CD8-positive, alpha-beta memory T cell (primary cell): ENCODE data around the gene FANCC. TPM values are rescaled to one million over a fixed set of nuclear protein-coding genes. Genes with fewer than 3 reads are reported as not detected.
A peak's percentile ranks its signal among the peaks of the same experiment; 100 is the strongest.

Source experiments
- CTCF ChIA-PET: fragments of 350-600 bp; sonication (Branson Sonifier 250); formaldehyde crosslinking; loops from one replicate; lab custom pipeline; 2021; ENCODE audit warnings: antibody characterized with exemption; lab: Charles Lee
- POLR2A ChIA-PET: fragments of 350-600 bp; sonication (Branson Sonifier 250); formaldehyde crosslinking; loops from one replicate; lab custom pipeline; 2021; ENCODE audit warnings: antibody characterized with exemption; lab: Charles Lee
- DNase-seq, 5 donors: peaks; one replicate each; pipeline versions ENCODE4 v3.0.0 to v3.0.0-alpha.2; 2020 to 2022; ENCODE audit warnings: mixed read lengths in 1 of 5
- H3K27ac ChIP-seq: one replicate; pipeline ENCODE4 v1.7.0; 2013; ENCODE audit warnings: low read depth, mild to moderate bottlenecking, low read length, moderate library complexity
- H3K27me3 ChIP-seq: 2 replicates; pipeline ENCODE4 v1.7.0; 2013; ENCODE audit warnings: low read length, mild to moderate bottlenecking; ENCODE audit not compliant: insufficient read depth, poor library complexity, severe bottlenecking
- H3K36me3 ChIP-seq: 2 replicates; pipeline ENCODE4 v1.7.0; 2013; ENCODE audit warnings: mild to moderate bottlenecking, low read length, moderate library complexity; ENCODE audit not compliant: insufficient read depth
- H3K4me1 ChIP-seq: 2 replicates; pipeline ENCODE4 v1.7.0; 2013; ENCODE audit warnings: mild to moderate bottlenecking, low read length, moderate library complexity; ENCODE audit not compliant: insufficient read depth
- H3K4me3 ChIP-seq: 2 replicates; pipeline ENCODE4 v1.7.0; 2013; ENCODE audit warnings: mild to moderate bottlenecking, low read length
- H3K9me3 ChIP-seq: 2 replicates; pipeline ENCODE4 v1.7.0; 2013; ENCODE audit warnings: mild to moderate bottlenecking, low read length
- H3K27ac Mint-ChIP-seq, 8 donors: one replicate each; pipeline ENCODE4 v1.8.0; 2020 to 2021; ENCODE audit warnings: mixed read lengths in 8 of 8, mild to moderate bottlenecking in 6 of 8, inconsistent platforms in 3 of 8, moderate library complexity in 3 of 8
- H3K27me3 Mint-ChIP-seq, 2 donors: one replicate each; pipeline ENCODE4 v1.8.0; 2020 to 2021; ENCODE audit warnings: mixed read lengths in 2 of 2, mild to moderate bottlenecking in 1 of 2, moderate library complexity in 1 of 2
- H3K36me3 Mint-ChIP-seq, 3 donors: one replicate each; pipeline ENCODE4 v1.8.0; 2020 to 2021; ENCODE audit warnings: mixed read lengths in 3 of 3, inconsistent platforms in 1 of 3, mild to moderate bottlenecking in 1 of 3
- H3K4me1 Mint-ChIP-seq, 3 donors: one replicate each; pipeline ENCODE4 v1.8.0; 2020 to 2021; ENCODE audit warnings: mixed read lengths in 3 of 3, inconsistent platforms in 1 of 3, mild to moderate bottlenecking in 1 of 3
- H3K4me3 Mint-ChIP-seq, 7 donors: one replicate each; pipeline ENCODE4 v1.8.0; 2020 to 2021; ENCODE audit warnings: mixed read lengths in 7 of 7, mild to moderate bottlenecking in 6 of 7, moderate library complexity in 4 of 7, inconsistent platforms in 2 of 7
- H3K9me3 Mint-ChIP-seq, 5 donors: one replicate each; pipeline ENCODE4 v1.8.0; 2020 to 2022; ENCODE audit warnings: mixed read lengths in 5 of 5, mild to moderate bottlenecking in 3 of 5, moderate library complexity in 2 of 5, inconsistent platforms in 1 of 5
- polyA plus RNA-seq: library from polyadenylated mRNA; unstranded; fragments of 300-500 nt; fragmentation: Illumina TruSeq; gene quantifications from one replicate; pipeline ENCODE4 v1.2.3, GENCODE V29; 2021
- total RNA-seq, 2 experiments: library from RNA; stranded (reverse); gene quantifications; one replicate each; pipeline ENCODE4 v1.2.3, GENCODE V29; 2021

The FANCC gene
- total and polyA plus RNA-seq, 3 experiments from 2014 or later = 2.7 to 18.5 (median 18.0) TPM

DNA sequence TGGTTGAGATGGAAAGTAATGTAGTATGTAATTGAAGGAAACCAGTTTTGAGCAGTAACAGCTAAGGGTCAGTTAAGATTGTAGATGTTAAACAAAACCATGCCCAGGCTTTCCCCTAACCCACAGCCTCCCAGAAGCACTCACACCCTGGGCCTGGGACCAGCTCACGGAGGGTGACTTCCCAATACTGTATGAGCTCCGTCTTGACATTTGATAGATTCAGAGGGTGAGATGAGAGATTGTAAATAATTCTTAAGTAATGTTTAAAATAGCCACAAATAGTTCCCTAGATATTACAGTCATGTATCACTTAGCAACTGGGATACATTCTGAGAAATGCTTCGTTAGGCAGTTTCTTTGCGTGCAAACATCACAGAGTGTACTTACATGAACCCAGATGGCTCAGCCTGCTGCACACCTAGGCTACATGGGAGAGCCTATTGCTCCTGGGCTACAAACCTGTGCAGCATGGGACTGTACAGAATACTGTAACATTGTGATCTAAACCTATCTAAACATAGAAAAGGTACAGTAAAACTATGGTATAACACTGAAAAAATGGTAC lies 140.7 kb downstream of the FANCC start:
- no peaks in the 10 kb centered on the region for H3K4me1 ChIP-seq
- POLR2A ChIA-PET = no interaction called here
- H3K36me3 Mint-ChIP-seq = no peaks in the 10 kb centered on the region
- no peak overlapping the region for H3K27ac ChIP-seq
- no peaks in the 10 kb centered on the region for H3K27me3 Mint-ChIP-seq
- no peak for DNase-seq
- no peaks in the 10 kb centered on the region for H3K4me1 Mint-ChIP-seq
- H3K9me3 ChIP-seq = no peaks in the 10 kb centered on the region
- no peaks in the 10 kb centered on the region for H3K36me3 ChIP-seq
- no peak overlapping the region for H3K4me3 ChIP-seq
- CTCF ChIA-PET = interaction anchor here (1.6 to 2.2 kb wide), 2 partner anchors 9 to 495 kb away, joined by 6 to 10 read pairs; no protein-coding TSS in a partner anchor
- no peak overlapping the region for H3K4me3 Mint-ChIP-seq
- H3K27me3 ChIP-seq = no peaks in the 10 kb centered on the region
- no peak overlapping the region for H3K27ac Mint-ChIP-seq
- no peaks in the 10 kb centered on the region for H3K9me3 Mint-ChIP-seq

DNA sequence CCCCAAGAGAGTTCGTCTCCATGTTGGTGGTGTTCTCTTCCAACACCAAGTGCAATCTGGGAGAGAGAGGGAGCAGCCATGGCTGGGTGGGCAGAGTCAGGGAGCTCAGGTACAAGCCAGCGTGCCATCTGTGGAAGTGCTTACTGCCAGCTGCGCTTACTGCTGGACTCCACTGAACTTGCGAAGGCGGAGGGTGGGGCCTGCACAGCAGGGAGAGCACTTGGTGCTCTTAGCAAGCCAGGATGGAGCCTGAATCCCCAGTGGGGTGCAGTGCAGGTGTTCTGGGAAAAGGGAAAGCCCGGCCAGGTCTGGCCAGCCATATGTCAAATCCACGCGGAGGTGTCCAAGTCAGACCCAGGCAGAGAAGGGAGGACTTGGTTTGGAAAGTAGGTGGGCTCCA lies 142.0 kb downstream of the FANCC start:
- CTCF ChIA-PET = no interaction called here
- H3K4me1 Mint-ChIP-seq = peaks cover 2 to 4% (median 4%) of the 10 kb centered on the region in 3 donors

DNA sequence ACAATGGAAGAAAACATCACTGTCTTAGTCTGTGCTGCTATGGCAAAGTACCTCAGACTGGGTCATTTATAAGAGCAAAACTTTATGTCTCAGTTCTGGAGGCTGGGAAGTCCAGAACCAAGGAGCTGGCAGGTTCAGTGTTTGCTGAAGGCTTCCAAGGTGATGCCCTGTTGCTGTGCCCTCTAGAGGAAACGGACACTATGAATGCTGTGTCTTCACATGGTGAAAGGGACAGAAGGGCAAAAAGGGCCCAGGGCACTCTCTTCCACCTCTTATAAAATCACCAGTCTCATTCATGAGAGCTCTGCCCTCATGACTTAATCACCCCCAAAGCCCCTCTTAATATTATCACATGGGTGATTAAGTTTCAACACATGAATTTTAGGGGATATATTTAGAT lies 143.5 kb downstream of the FANCC start:
- Histone ChIP-seq H3K4me1 (no peaks in the 10 kb centered on the region), H3K27me3 (no peaks in the 10 kb centered on the region), H3K27ac (no peak overlapping the region), H3K36me3 (no peaks in the 10 kb centered on the region), H3K4me3 (no peak overlapping the region), H3K9me3 (no peaks in the 10 kb centered on the region)
- CTCF ChIA-PET = no interaction called here
- H3K36me3 Mint-ChIP-seq = peaks cover 0 to 2% (median 0%) of the 10 kb centered on the region in 3 donors
- no peaks in the 10 kb centered on the region for H3K27me3 Mint-ChIP-seq
- DNase-seq = no peak
- POLR2A ChIA-PET = no interaction called here
- no peak overlapping the region for H3K4me3 Mint-ChIP-seq
- peaks cover 2 to 4% (median 4%) of the 10 kb centered on the region in 3 donors for H3K4me1 Mint-ChIP-seq
- no peaks in the 10 kb centered on the region for H3K9me3 Mint-ChIP-seq
- H3K27ac Mint-ChIP-seq = no peak overlapping the region

More for the DNA sequence above, 142.0 kb downstream of the FANCC start:
- H3K27ac ChIP-seq = no peak overlapping the region
- H3K9me3 Mint-ChIP-seq = no peaks in the 10 kb centered on the region
- H3K4me1 ChIP-seq = no peaks in the 10 kb centered on the region
- H3K4me3 Mint-ChIP-seq = no peak overlapping the region
- no peaks in the 10 kb centered on the region for H3K9me3 ChIP-seq
- no peak overlapping the region for H3K27ac Mint-ChIP-seq
- DNase-seq = no peak
- H3K27me3 Mint-ChIP-seq = no peaks in the 10 kb centered on the region
- H3K36me3 Mint-ChIP-seq = no peaks in the 10 kb centered on the region
- H3K4me3 ChIP-seq = no peak overlapping the region
- no peaks in the 10 kb centered on the region for H3K36me3 ChIP-seq
- H3K27me3 ChIP-seq = no peaks in the 10 kb centered on the region
- POLR2A ChIA-PET = no interaction called here

DNA sequence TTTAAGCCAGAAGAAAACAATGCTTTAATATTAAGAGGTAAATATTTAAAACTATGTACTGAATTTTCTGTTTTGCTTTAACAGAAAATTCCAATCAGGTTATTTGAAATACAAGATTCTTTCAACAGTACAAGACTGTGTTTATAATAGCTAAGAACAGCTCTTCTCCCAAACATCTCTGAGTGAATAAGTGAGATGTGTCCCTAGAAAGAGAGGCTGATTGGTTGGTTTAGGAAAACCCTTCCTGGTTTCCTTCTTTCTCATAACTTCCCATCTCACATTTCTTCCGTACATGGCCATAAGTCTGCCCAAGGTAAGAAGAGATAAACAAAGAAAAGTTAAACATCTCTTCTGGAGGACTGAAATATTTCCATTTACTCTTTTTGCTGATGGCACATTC lies 145.9 kb downstream of the FANCC start:
- no peaks in the 10 kb centered on the region for H3K4me1 ChIP-seq
- H3K4me1 Mint-ChIP-seq = peaks cover 2 to 14% (median 8%) of the 10 kb centered on the region in 3 donors
- H3K9me3 ChIP-seq = no peaks in the 10 kb centered on the region
- ChIA-PET POLR2A (no interaction called here), CTCF (no interaction called here)
- peaks cover 3 to 13% (median 7%) of the 10 kb centered on the region in 3 donors for H3K36me3 Mint-ChIP-seq
- H3K27ac ChIP-seq = no peak overlapping the region
- H3K27ac Mint-ChIP-seq = no peak overlapping the region
- H3K27me3 Mint-ChIP-seq = no peaks in the 10 kb centered on the region
- H3K36me3 ChIP-seq = no peaks in the 10 kb centered on the region
- H3K4me3 ChIP-seq = no peak overlapping the region
- DNase-seq = no peak
- H3K4me3 Mint-ChIP-seq = no peak overlapping the region
- no peaks in the 10 kb centered on the region for H3K27me3 ChIP-seq
- no peaks in the 10 kb centered on the region for H3K9me3 Mint-ChIP-seq

DNA sequence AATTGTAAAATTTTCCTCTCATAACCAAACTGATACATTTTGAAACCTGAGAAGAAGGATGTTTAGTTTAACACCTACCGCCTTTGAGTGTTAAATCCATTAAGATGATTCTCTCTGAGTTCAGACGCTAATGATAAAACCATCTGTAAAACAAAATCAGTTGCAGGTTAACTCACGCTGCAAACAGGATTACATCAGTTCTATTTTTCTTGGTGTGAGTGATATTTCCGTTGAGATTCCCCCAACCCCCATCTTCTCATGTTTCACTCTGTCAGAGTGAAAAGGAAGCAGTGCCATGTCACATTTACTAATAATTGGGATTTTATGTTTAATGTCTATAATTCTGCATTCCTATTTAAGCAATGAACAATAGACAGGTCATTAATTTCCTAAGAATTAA lies 146.5 kb downstream of the FANCC start:
- Mint-ChIP-seq H3K4me3 (no peak overlapping the region), H3K27me3 (peaks cover 0 to 1% of the 10 kb centered on the region in 2 donors), H3K4me1 (peaks cover 2 to 14% (median 8%) of the 10 kb centered on the region in 3 donors), H3K27ac (peak overlapping the region in 1 of 8 donors; percentile 35), H3K9me3 (no peaks in the 10 kb centered on the region), H3K36me3 (peaks cover 3 to 16% (median 7%) of the 10 kb centered on the region in 3 donors)
- Histone ChIP-seq H3K9me3 (no peaks in the 10 kb centered on the region), H3K27ac (no peak overlapping the region), H3K4me3 (no peak overlapping the region), H3K36me3 (no peaks in the 10 kb centered on the region), H3K27me3 (no peaks in the 10 kb centered on the region), H3K4me1 (no peaks in the 10 kb centered on the region)
- DNase-seq = no peak
- CTCF ChIA-PET = no interaction called here
- POLR2A ChIA-PET = no interaction called here

DNA sequence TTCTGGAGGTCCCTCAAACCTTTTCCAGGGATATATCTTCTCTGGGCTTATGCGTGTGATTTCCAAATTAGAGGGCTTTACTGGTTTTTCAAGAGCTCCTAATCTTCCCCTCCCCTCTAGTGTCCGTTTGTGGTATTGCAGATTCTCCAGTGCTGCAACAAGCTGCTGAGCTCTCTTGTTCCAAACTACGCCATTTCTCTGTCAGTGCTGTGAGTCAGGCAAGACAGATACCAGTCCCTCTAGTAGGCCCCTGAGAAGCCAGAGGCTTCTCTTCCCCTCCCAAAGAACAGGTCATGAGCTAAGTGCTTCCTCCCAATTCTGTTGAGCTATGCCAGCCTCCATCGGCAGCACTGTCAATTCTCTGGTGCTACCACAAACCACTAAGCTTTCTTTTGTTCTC lies 149.5 kb downstream of the FANCC start:
- Histone ChIP-seq H3K4me3 (no peak overlapping the region), H3K27ac (no peak overlapping the region), H3K27me3 (no peaks in the 10 kb centered on the region), H3K9me3 (no peaks in the 10 kb centered on the region), H3K4me1 (no peaks in the 10 kb centered on the region), H3K36me3 (no peaks in the 10 kb centered on the region)
- peak; percentile 22 to 63 (median 29) for DNase-seq
- H3K27me3 Mint-ChIP-seq = peaks cover 0 to 1% of the 10 kb centered on the region in 2 donors
- H3K36me3 Mint-ChIP-seq = peaks cover 3 to 26% (median 7%) of the 10 kb centered on the region in 3 donors
- H3K9me3 Mint-ChIP-seq = peaks cover 0 to 2% (median 0%) of the 10 kb centered on the region in 5 donors
- ChIA-PET POLR2A (no interaction called here), CTCF (interaction anchor here (0.9 to 2.2 kb wide), 10 partner anchors 9 to 502 kb away, joined by 3 to 20 read pairs (median 4); no protein-coding TSS in a partner anchor)
- no peak overlapping the region for H3K4me3 Mint-ChIP-seq
- peaks cover 2 to 14% (median 8%) of the 10 kb centered on the region in 3 donors for H3K4me1 Mint-ChIP-seq
- peak overlapping the region in 2 of 8 donors; percentile 15 to 67 for H3K27ac Mint-ChIP-seq

DNA sequence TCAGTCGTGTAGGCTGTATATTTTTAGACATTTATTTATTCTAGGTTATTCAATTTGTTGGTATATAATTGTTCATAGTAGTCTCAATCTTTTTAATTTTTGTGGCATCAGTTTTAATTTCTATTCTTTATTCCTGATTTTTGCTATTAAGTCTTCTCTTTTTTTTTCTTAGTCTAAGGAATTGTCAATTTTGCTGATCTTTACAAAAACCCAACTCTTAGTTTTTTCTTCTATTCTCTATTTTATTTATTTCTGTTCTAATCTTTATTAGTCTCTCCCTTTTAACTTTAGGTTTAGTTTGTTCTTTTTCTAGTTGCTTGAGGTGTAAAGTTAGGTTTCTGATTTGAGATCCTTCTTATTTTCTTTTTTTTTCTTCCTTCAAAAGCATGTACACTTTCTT lies 152.5 kb downstream of the FANCC start:
- H3K27me3 Mint-ChIP-seq = peaks cover 0 to 1% of the 10 kb centered on the region in 2 donors
- Histone ChIP-seq H3K4me3 (no peak overlapping the region), H3K27ac (no peak overlapping the region), H3K4me1 (no peaks in the 10 kb centered on the region), H3K27me3 (no peaks in the 10 kb centered on the region), H3K9me3 (no peaks in the 10 kb centered on the region), H3K36me3 (no peaks in the 10 kb centered on the region)
- H3K9me3 Mint-ChIP-seq = peaks cover 0 to 2% (median 0%) of the 10 kb centered on the region in 5 donors
- H3K36me3 Mint-ChIP-seq = peaks cover 3 to 31% (median 9%) of the 10 kb centered on the region in 3 donors
- CTCF ChIA-PET = no interaction called here
- POLR2A ChIA-PET = no interaction called here
- H3K27ac Mint-ChIP-seq = no peak overlapping the region
- DNase-seq = no peak
- H3K4me3 Mint-ChIP-seq = no peak overlapping the region
- H3K4me1 Mint-ChIP-seq = peaks cover 0 to 9% (median 4%) of the 10 kb centered on the region in 3 donors

DNA sequence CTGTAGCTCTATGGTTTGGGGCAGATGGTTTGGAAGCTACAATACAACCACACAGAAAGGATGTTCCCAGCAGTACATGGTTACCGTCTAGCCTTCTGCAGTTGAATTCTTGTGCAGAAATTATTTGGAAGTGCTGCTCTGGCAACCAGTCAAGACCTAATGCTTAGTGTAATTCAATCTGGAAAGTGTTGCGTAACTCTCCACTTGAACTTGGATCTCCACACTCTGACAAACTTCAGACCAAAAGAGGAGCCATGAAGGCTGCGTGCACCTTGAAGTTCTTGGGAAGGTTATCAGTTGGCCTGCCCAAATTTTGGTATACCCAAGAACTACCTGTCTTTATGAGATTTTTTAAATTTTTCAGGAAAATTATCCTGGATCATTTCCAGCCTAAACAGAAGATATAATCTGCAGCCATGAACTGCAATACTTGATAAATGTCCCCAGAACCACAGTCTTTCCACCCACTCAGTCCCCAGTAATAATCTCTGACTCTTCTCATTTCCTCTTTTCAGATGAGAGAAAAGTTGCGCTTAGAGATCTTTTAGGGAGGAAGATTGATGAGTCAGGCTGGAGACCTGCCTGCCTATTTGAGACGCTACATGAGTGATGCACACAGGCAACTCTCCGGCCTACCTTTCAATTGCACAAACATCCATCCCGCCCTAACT lies 159.9 kb downstream of the FANCC start:
- H3K27ac ChIP-seq = no peak overlapping the region
- H3K27me3 ChIP-seq = no peaks in the 10 kb centered on the region
- Mint-ChIP-seq H3K4me3 (no peak overlapping the region), H3K9me3 (no peaks in the 10 kb centered on the region), H3K27me3 (no peaks in the 10 kb centered on the region), H3K4me1 (no peaks in the 10 kb centered on the region), H3K27ac (no peak overlapping the region), H3K36me3 (peaks cover 0 to 5% (median 2%) of the 10 kb centered on the region in 3 donors)
- ChIA-PET CTCF (interaction anchor here (1.0 kb wide), 1 partner anchor 10 kb away, joined by 3 read pairs; no protein-coding TSS in a partner anchor), POLR2A (no interaction called here)
- no peak for DNase-seq
- H3K4me3 ChIP-seq = no peak overlapping the region
- no peaks in the 10 kb centered on the region for H3K4me1 ChIP-seq
- no peaks in the 10 kb centered on the region for H3K9me3 ChIP-seq
- no peaks in the 10 kb centered on the region for H3K36me3 ChIP-seq
